Cardiac septum (tissue), 1 donor: ENCODE results near the gene SLC6A3. TPM values are rescaled to one million over a fixed set of nuclear protein-coding genes. Genes with fewer than 3 reads are reported as not detected.
"Not testable (repeated sequence)": the region's sequence is repeated elsewhere in the genome, so short reads cannot be mapped to it uniquely, and the experiment has no call there.

Source experiments
- DNase-seq: peaks from one replicate; pipeline ENCODE4 v3.0.0-alpha.2; 2020; ENCODE audit warnings: low spot score
- intact Hi-C: fragments of 100-400 bp; cut with DNase I; formaldehyde crosslinking; loops from one replicate; pipeline ENCODE4 v1.14.0; 2022
- total RNA-seq: library from RNA; stranded (reverse); fragmentation: NEBNext Ultra II Directional; extraction: Animal tissue kit (Norgen Biotek cat#: 25700); gene quantifications from one replicate; pipeline ENCODE4 v1.2.1, GENCODE V29; 2021
- donor health status: DM: no; HTN: no; CAD: no.

SLC6A3 gene
- total RNA-seq, 1 donor from 2014 or later, result 0.19 TPM

DNA sequence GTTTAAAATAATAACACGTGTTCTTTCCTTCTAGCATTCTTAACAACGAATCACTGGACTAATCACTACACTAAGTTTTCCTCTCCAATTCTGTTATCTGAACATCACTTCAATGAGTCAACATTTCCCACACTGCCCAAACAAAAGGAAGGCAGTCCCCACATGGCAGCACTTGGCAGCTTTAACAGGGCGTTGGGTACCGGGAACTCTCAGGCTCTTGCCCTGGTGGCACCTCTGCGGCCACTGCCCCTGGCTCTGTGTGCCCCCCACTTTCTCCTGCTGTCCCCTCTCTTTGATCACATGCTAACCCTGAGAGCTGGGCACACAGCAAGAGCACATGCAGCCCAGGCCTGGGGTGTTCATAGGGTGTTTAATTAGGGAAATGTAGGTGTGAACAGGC is 15.7 kb downstream of the SLC6A3 start:
- peak; percentile 22 for DNase-seq

DNA sequence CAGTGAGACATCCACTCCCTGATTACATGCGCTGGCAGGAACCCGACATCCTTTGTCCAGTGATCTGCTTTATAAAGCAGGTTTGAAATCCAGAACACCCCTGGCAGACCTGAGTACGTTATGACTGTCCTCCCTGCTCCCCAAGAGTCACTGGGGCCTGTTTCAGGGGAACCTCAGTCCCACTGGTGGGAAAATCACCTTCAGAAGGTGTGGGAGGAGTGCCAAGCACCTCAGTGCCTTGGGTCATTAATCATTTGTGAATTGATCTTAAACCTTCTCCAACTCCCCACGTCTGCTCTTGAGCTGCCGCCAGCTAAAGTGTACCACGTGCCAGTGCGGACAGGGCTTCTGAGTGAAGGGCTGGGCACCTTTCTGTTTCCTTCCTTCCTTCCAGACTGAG is 16.2 kb downstream of the SLC6A3 start:
- peak; percentile 57 for DNase-seq

More for the DNA sequence above, 15.7 kb downstream of the SLC6A3 start:
- intact Hi-C loops, result no loop called here

DNA sequence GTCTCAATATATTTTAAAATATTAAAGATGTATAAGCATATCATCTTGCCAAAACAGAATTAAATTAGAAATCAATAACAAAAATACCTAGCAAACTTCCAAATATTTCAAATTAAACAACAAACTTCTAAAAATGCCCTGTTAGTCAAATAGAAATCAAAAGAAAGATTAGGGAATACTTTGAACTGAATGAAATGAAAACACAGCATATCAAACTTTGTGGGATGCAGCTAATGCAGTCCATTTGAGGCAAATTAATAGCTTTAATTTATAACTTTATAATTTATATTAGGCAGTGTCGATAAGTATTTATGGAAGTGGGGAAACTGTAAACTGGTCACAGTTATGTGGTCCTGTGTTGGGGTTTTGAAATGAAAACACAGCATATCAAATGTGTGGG is 17.1 kb downstream of the SLC6A3 start:
- no peak for DNase-seq
- intact Hi-C loops, result no loop called here

More for the DNA sequence above, 16.2 kb downstream of the SLC6A3 start:
- intact Hi-C loops, result no loop called here

DNA sequence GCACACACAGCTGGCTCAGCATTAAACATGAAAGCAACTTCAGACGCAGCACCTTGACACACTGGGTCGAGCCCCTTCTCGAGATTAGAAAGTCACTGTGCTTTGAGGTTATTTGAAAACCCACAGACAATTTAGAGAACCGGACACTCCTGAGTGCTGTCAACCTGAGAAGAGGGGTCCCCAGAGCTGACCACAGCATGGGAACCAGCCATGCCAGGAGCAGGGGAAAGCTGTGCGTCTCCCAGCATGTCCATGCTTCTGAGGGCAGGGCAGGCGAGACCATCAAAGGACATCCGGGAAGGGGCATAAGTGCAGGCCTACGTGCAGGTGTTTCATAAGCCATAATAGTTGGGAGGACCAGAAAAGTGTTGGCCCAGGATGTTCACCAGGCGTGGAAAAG is 20.5 kb downstream of the SLC6A3 start:
- intact Hi-C loops, result no loop called here
- DNase-seq, result no peak

DNA sequence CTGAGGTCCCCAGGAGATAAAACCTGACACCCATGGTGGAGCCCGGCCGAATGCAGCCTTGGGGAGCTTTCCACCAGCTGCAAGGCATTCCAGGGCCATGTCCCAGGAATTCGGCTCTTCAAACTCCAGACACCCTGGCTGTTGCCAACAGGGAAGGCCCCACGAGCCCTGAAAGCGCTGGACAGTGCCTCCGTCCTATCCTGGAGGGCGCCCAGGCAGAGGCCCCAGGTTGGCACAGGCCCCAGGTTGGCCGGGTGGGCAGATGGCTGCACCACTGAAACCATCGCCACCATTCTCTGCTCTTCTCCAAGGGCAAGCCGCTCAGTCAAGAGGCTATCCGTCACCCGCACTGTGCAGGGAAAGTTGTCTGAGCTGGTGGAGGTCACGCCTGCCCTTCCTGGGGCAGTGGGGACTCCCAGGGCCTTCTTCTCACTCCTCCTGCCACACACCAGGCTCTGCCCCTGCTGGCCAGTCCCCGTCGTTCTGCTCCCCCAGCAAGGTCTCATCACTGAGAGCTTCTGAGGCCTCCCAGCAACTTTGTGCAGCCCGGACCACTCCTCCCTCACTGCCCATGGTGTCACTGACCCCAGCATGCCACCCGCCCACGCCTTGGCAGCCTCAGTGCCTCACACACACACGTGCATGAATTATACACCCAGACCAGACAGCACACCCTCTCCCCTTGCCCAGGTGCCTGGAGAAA is 21.2 kb downstream of the SLC6A3 start:
- DNase-seq, result no peak
- intact Hi-C loops, result no loop called here

DNA sequence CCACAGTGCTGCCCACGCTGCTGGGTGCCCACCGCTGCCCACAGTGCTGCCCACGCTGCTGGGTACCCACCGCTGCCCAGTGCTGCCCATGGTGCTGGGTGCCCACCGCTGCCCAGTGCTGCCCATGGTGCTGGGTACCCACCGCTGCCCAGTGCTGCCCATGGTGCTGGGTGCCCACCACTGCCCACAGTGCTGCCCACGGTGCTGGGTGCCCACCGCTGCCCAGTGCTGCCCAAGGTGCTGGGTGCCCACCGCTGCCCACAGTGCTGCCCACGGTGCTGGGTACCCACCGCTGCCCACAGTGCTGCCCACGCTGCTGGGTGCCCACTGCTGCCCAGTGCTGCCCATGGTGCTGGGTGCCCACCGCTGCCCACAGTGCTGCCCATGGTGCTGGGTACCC is 22.7 kb downstream of the SLC6A3 start:
- DNase-seq, intact Hi-C loops: not testable (repeated sequence)

DNA sequence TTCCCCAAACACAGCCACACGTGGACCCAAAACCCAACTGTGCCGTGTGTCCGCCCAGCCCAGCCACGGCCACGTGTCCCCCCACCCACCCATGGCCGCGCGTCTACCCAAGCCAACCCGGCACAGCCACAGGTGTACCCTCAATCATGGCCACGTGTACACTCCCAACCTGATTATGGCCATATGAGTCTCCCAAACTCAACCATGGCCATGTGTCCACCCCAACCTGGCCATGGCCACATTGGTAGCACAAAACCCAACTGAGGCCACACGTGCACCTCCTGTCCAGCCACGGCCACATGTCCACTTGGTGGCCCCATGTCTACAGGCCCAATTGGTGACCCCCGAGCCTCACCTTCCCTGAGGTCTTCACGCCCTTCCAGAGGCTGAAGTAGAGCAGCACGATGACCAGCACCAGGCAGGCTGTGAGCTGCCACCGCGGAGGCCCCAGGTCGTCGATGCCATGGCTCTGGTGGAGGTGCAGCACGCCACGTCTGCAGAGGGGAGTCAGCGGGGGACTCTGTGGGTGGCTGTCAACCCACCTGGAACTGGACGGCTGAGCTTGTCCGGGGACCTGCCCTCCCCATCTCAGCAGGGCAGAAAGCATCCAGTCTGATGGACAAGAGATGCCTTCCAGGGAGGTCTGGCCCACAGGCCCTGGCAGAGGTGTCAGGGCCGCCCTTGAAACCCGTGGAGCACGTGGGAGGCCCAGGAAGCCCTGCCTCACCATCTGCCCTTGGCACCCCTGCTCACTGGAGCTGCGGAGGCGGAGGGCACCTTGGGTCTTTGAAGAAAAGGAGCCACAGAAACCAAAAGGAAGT is 23.5 kb downstream of the SLC6A3 start:
- no peak for DNase-seq

DNA sequence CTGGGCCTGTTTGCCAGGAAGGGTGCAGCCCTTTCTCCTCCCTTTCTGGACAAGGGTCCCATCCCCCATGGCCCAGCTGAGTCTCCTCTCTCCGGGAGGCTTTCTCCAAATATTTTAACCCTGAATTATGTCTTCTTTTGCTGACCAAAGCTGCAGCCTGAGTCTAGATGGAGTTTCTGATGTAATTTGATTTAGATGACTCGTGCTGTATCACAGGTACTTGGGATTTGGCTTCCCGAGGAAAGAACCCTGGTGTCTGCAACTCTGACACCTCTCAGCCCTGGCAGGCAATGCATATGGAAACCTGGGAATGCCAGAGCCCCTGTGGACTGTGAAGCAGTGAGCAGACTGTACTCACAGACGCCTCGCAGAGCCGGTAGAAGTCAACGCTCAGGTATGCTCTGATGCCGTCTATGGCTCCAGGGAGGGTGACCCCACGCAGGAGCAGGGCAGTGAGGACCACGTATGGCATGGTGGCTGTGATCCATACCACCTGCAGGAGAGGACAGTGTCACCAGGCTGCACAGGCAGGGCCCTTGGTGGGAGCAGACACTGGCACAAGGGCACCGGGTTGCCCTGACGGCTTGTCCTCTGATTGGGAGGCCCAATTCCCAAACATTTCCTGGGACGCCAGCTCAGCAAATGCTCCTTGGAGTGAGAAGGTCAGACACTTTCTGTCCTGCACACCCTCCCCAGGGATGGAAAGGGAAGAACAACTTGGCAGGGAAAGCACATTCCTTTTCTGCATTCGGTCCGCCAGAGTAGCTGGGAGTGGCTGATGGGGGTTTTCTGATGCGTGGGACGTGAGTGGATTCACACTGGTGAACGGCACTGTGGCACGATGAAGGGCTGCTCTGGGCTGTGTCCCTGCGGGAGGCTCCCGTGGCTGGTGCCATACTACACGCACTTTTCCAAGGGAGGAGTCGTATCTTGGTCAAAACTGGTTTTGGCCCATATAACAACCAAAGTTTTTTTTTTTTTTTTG is 24.7 kb downstream of the SLC6A3 start:
- intact Hi-C loops, result no loop called here
- DNase-seq, result no peak

More for the DNA sequence above, 23.5 kb downstream of the SLC6A3 start:
- intact Hi-C loops, result no loop called here

DNA sequence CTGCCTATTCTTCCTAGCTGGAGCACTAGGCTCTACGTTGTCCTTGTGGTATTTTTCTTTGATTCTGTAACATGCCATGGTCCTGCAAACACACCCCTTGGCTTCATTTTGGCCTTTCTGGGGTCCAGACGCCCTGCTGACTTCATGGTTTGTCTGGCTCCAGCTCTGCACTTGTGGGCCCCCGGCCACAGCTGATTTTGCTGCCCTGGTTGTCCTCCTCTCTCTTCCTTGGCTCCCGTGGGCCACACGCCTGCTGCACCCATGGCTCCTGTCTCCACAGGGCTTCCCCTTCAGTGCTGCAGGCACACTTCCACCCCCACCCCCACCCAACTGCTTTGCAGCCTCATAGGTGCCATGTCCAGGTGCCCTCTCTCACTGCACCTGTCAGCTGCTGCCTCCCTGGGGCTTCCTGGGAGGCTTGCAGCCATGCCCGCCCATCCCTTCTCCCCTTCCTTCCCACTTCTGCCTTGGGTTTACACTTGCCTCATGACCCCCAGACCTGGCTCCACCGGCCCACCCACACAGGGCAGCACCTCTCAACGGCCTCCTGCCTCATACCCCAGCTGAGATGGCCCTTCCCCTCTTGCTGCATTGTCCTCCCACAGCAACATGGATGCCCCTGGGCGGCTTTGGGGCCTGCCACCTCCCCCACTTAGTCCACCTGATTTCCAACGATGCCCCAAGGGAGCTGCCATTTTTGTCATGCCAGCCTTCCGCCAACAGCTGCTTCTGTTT is 25.6 kb downstream of the SLC6A3 start:
- DNase-seq, result no peak
- intact Hi-C loops, result no loop called here

DNA sequence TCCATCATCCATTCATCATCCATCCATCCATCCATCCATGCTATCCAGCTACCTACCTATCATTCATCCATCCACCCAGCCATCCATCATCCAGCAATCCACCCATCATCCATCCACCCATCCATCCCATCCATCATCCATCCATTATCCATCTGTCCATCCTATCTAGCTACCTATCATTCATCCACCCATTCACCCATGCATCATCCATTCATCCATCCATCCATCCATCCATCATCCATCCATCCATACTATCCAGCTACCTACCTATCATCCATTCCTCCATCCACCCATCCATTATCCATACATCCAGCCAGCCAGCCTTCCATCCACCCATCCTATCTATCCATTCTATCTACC is 26.3 kb downstream of the SLC6A3 start:
- intact Hi-C loops, result no loop called here
- no peak for DNase-seq

DNA sequence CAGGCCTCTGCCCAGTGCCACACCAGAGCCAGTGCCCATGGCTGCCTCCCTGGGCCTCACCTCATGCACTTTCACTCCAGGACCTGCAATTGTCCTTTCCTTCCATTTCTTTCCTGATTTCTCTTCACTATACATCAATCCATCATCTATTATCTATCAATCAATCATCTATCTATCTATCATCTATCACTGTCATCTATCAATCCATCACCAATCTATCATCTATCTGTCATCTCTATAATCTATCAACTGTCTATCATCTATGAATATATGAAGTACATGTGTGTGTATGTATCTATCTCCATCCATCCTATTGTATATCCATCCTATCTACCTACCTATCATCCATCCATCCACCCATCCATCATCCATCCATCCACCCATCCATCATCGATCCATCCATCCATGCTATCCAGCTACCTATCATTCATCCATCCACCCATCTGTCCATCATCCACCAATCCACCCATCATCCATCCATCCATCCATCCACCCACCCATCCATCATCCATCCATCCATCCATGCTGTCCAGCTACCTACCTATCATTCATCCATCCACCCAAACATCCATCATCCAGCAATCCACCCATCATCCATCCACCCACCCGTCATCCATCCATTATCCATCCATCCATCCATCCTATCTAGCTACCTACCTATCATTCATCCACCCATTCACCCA is 26.9 kb downstream of the SLC6A3 start:
- intact Hi-C loops, result no loop called here
- no peak for DNase-seq

DNA sequence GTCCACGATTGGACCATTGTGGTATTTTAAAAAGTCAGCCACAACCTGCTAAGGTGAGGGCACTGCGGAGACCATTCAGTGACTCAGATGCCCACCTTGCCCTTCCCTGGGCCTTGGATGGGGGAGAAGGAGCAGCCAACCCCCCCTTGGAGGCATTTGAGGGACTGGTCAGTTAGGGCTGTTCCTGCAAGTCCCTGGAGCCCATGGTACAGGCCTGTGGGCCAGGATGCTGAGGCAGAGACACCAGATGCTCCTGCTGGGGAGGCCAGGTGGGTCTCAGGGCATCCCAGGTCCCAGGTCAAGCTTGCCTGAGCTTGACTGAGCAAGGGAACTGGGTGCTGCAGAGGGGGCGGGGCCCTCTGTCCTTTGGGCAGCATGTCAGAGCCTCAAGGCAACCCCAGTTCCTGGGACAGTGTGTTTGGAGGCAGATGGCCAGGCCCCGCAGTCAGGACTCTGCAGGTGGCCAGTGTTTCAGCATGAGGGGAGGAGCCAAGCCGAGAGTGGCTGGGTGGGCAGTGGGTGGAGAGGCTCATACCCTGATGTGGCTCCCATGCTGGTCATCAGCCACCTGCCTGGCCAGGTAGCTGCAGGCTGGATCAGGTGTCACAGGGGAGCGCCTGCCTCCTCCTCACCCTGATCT is 27.5 kb downstream of the SLC6A3 start:
- DNase-seq, result no peak
- intact Hi-C loops, result no loop called here

DNA sequence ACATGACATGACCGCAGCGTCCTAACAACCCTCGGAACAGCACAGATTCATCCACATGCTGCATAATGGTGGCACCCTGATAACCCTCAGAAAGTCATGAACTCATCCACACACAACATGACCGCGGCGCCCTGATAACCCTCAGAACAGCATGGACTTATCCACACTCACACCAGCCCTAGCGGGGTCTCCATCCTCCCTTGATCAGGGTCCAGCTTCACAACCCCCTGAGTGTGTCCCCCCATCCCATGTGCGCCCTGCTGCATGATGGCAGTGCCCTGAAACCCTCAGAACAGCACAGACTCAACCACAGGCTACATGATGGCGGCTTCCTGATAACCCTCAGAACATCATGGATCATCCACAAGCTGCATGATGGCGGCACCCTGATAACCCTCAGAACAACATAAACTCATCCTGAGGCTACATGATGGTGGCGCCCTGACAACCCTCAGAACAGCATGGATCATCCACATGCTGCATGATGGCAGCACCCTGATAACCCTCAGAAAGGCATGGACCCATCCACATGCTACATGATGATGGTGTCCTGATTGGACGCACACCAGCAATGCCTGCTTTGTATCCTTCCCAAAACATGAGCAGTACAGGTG is 28.3 kb downstream of the SLC6A3 start:
- intact Hi-C loops, result no loop called here
- DNase-seq, result no peak

DNA sequence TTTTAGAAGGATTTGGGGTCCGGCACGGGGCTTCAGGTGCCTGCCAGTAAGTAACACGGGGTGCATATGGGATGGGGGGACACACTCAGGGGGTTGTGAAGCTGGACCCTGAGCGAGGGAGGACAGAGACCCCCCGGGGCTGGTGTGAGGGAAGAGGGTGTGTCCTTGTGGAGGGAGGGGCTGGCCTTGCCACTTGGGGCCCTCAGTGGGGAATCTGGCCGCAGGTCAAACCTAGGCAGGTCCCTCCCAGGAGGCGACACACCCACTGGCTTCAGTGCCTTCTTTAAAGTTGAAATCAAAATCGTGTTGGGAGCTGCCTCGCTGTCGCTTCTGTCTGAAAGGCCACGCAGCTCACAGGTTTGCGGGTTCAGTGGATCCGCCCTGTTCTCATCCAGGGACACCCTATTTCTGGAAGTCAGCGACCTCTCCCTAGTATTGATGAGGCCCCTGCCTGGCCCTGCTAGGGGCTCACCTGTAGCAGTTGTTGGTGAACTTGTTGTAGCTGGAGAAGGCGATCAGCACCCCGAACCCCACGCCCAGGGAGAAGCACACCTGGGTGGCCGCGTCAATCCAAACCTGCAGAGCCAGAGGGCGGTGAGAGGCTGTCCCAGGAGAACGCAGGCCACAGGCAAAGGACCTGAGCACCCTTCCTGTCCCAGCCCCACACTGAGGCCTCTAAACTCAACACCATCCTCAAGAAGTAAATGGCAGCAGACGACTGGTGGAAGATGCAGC is 29.4 kb downstream of the SLC6A3 start:
- no peak for DNase-seq
- intact Hi-C loops, result no loop called here

DNA sequence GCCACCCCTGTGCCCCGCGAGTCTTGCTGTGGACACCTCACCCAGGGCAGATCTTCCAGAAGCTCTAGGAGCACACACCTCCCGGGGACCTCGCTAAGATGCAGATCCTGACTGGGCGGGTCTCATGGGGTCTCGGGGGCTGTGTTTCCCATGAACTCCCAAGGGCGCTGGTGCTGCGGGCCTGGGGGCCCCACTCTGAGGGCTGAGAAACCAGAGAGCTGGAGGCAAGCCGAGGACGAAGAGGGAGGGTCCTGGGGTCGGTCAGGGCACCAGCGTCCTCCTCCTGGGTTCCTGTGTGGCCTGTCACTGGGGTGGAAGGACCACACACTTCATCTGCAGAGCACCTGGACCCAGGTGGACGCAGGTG is 30.2 kb downstream of the SLC6A3 start:
- DNase-seq, result no peak
- intact Hi-C loops, result no loop called here

DNA sequence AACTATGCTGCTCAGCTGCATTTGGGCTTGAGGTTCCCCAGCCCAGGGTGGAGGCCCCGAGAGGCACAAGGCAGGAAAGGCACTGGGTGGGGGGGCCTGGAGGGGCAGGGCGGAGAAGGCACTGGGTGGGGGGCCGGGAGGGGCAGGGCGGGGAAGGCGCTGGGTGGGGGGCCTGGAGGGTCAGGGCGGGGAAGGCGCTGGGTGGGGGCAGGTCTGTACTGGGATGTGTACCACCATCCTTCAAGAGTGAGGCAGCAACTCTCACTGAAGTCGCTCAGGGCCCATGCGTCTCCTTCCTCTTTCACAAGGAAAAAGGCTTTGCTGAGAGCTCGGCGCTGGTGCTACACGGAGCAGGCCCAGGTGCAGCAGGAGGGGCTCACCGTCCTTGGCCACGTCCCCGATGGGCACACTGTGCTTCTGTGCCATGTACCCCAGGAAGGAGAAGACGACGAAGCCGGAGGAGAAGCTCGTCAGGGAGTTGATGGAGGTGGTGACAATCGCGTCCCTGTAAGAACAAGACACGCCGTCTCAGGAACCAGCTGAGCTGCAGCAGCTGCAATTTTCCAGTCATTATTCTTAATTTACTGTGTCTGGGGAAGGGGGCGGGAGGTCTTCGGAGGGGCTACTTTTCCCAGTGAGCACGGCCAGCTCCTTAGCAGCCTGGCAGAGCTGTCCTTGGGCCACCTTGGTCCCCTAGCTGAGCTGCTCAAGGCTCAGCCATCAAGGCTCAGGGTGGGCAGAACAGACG is 30.8 kb downstream of the SLC6A3 start:
- intact Hi-C loops, result no loop called here
- no peak for DNase-seq
